Measurements from ENCODE around the gene TM4SF18.

The TM4SF18 gene

GRCh38 chr3:149356044-149356592, 22.7 kb upstream of the TM4SF18 start:
- TF ChIP-seq GATA2 (IDR thresholded peaks at IDR 0.05; ENCODE audit: low read depth, low read length) (no peak), GATA3 (IDR thresholded peaks at IDR 0.05; ENCODE audit: low read depth, low read length) (no peak)

- TF ChIP-seq GATA3 (IDR thresholded peaks at IDR 0.05; ENCODE audit: low read depth, low read length): no peak
- TF ChIP-seq GATA2 (IDR thresholded peaks at IDR 0.05; ENCODE audit: low read depth, low read length): no peak
Measured at GRCh38 chr3:149353581-149354184, 20.2 kb upstream of the TM4SF18 start.

- TF ChIP-seq GATA2 (IDR thresholded peaks at IDR 0.05; ENCODE audit: low read depth, low read length) (no peak), GATA3 (IDR thresholded peaks at IDR 0.05; ENCODE audit: low read depth, low read length) (no peak)
Measured at GRCh38 chr3:149352556-149352955, 19.1 kb upstream of the TM4SF18 start.

GRCh38 chr3:149343951-149344350, 10.5 kb upstream of the TM4SF18 start:
- TF ChIP-seq GATA3 (IDR thresholded peaks at IDR 0.05; ENCODE audit: low read depth, low read length) (no peak), GATA2 (IDR thresholded peaks at IDR 0.05; ENCODE audit: low read depth, low read length) (no peak)

DNA sequence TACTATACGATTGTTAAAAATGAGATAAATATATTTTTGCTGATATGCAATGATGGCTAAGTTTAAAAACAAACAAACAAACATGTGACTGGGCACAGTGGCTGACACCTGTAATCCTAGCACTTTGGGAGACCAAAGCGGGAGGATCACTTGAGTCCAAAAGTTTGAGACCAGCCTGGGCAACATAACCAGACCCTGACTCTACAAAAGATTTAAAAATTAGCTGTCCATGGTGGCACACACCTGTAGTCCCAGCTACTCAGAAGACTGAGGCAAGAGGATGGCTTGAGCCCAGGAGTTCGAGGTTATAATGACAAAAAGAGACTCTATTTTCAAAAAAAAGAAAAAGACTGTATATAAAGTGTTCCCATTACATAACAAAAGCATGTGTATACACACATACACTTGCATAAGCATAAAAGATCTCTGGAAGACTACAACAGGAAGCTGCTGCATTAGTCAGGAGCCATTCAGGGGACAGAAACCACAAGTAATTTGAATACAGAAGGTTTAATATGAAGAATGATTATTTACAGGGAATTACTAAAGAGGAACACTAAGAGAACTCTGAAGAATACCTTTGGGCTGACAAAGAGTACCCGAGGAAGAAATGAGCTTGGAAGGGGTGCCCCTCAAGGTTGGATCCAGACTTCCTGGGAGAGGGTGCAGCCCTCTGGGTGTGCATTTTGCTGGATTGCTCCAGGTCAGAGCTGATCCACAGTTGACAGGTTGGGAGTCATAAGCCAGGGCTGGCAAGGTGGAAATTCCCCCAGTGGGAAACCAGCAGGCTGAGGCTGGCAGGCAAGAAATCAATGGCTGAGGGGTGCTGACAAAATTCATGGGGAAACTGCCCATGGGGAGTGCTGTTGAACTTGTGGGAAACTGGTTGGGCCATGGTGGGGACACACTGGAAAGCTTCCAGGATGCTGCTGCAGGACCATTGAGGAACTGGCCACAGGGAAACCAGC, 9.3 kb upstream of the TM4SF18 start:
- no peak for TF ChIP-seq GATA2 (IDR thresholded peaks at IDR 0.05; ENCODE audit: low read depth, low read length)
- no peak for TF ChIP-seq GATA3 (IDR thresholded peaks at IDR 0.05; ENCODE audit: low read depth, low read length)

DNA sequence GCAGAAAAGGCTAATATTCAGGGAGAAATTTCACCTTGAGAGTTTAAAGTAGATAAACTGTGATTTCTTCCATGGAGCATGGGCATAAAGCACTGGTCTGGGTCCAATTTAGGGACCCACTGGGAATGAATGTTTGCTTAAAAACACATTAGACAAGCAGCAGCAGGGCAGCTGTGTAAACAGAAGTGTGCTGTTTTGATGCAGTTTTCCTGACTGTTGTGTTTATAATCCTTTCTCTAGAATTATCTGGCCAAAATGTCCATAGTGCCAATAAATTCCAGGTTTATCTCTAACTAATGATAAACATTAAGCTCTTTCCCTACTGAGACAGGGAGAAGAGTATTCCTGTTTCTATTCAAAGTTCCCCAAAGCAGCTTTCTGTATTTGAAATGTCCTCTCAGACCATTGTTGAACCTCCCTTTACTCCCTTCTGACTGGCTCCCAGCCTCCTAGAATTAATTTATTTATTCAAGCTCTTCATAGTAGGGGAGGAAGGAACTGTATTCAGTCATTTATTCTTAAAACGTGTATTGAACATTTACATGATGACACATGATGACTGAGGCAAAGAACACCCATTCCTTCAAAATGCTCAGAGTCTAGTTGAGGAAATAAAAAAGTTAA, 7.0 kb upstream of the TM4SF18 start:
- TF ChIP-seq GATA2 (IDR thresholded peaks at IDR 0.05; ENCODE audit: low read depth, low read length): no peak

DNA sequence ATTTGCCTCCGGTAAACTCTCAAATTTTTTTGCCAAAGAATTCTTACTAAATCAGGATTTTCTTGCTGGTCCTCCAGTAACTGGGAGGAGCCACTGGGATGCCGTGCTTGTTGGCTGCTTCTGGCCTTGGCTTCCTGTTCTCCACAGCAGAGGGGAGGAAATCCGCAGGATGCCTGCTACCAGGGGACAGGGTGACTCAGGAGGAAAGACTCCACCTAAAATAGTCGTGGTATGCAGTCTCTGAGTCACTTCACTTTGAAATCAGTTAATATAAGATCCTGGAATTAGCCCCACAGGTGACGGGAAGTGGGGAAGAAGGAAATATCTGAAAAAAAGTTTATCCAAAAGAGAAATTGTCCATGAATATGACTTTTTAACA, 6.5 kb upstream of the TM4SF18 start:
- TF ChIP-seq GATA3 (IDR thresholded peaks at IDR 0.05; ENCODE audit: low read depth, low read length) (no peak), GATA2 (IDR thresholded peaks at IDR 0.05; ENCODE audit: low read depth, low read length) (no peak)

GRCh38 chr3:149336925-149337324, 3.5 kb upstream of the TM4SF18 start:
- no peak for TF ChIP-seq GATA3 (IDR thresholded peaks at IDR 0.05; ENCODE audit: low read depth, low read length)
- TF ChIP-seq GATA2 (IDR thresholded peaks at IDR 0.05; ENCODE audit: low read depth, low read length): no peak

DNA sequence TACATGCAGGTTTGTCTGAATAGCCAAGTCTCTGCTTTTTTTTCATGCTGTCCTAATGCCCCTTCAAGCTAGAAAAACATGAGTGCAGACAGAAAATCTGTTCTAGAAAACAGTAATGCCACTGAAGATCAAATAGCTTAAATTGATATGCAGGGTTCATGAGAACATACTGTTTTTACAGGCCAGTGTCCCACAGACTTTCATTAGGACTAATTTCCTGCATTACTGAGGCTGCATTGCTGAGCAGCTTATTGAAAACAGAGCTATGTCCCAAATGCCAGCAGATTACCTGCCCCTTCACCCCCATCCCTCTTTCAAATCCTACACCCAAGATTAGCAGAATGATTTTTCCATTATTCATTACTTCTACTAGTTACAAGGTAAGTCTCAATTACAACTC, 665 bp downstream of the TM4SF18 start:
- TF ChIP-seq GATA2 (IDR thresholded peaks at IDR 0.05; ENCODE audit: low read depth, low read length) (no peak), GATA3 (IDR thresholded peaks at IDR 0.05; ENCODE audit: low read depth, low read length) (no peak)

DNA sequence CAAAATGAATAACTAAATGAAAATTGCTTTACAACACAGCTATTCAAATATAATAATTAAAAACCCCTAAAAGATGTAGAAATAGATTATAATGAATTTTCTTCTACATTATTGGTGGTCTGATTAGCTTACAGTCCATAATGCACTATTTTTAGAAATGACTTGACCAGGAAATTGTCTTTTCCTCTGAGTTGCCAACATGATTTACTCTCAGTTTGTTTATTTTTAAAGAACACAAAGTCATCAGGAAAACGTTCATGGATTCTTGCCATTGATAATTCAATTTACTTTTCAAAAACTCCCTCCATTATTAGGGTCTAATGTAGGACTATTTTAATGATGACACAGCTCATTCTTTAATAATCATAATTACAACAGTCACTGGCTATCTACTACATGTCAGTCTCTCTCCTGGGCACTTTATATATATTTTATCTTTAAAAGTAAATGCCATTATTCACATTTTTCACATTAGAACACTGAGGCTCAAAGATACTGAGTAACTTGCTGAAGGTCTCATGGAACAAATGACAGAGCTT, 1.1 kb downstream of the TM4SF18 start:
- TF ChIP-seq GATA3 (IDR thresholded peaks at IDR 0.05; ENCODE audit: low read depth, low read length) (no peak), GATA2 (IDR thresholded peaks at IDR 0.05; ENCODE audit: low read depth, low read length) (no peak)

GRCh38 chr3:149331396-149331795, 2.0 kb downstream of the TM4SF18 start:
- TF ChIP-seq GATA3 (IDR thresholded peaks at IDR 0.05; ENCODE audit: low read depth, low read length): no peak
- no peak for TF ChIP-seq GATA2 (IDR thresholded peaks at IDR 0.05; ENCODE audit: low read depth, low read length)

DNA sequence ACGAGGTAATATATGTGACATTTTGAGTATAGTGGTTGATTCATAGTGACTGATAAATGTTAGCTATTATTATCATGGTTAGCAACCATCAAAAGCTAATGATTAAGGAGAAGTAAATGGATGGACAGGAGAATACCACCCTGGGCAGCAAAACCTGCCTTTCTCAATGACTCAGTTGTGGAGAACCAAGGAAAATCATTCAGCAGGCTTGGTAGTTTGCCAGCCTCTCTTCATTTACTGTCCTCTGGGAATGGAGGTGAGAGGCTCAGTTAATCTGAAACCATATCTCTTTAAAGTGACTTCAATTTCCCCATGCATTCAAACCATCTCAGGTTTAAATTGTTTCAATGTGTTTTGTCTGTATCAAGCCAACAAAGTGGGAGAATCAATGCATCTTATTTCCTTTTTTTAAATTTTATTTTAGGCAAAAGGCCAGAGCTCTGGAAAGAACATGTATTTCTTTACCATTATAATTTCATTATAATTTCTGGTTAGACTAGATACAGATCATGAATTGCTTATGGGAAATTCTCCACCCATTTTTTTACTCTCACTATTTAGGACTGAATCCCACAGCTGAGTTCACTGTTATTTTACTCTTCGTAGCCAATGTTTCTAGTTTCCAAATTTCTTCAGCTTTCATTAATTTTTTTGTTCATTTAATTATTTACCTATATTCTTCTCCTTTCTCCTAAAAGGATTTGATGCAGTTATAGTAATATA, 2.7 kb downstream of the TM4SF18 start:
- no peak for TF ChIP-seq GATA3 (IDR thresholded peaks at IDR 0.05; ENCODE audit: low read depth, low read length)
- no peak for TF ChIP-seq GATA2 (IDR thresholded peaks at IDR 0.05; ENCODE audit: low read depth, low read length)

DNA sequence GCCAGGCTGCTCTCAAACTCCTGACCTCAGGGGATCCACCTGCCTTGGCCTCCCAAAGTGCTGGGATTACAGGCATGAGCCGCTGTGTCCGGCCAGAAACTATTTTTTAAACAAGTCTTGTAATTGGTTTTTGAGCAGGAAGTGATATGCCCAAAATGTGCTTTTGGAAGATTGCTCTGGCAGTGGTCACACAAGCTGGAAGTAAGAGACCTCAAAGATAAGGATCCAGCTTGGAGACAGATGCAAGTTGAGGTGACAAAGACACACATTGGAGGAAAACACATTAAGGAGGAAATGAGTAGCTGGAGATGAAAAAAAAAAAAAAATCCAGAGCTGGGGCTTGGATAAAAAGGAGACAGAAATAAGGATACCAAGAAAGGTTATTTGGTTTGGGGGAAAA, 6.3 kb downstream of the TM4SF18 start:
- no peak for TF ChIP-seq GATA3 (IDR thresholded peaks at IDR 0.05; ENCODE audit: low read depth, low read length)
- TF ChIP-seq GATA2 (IDR thresholded peaks at IDR 0.05; ENCODE audit: low read depth, low read length): no peak
